Activated naive CD4-positive, alpha-beta T cell treated with anti-CD3 and anti-CD28 coated beads, Interleukin-2, amount 50 U/mL, for 16 hours (primary cell): ENCODE results near the gene CAP2.
"Not testable (repeated sequence)": the region's sequence is repeated elsewhere in the genome, so short reads cannot be mapped to it uniquely, and the experiment has no call there.

ENCODE experiments used
- DNase-seq: peaks from one replicate; pipeline ENCODE4 v3.0.0-alpha.2; 2020

CAP2 gene

DNA sequence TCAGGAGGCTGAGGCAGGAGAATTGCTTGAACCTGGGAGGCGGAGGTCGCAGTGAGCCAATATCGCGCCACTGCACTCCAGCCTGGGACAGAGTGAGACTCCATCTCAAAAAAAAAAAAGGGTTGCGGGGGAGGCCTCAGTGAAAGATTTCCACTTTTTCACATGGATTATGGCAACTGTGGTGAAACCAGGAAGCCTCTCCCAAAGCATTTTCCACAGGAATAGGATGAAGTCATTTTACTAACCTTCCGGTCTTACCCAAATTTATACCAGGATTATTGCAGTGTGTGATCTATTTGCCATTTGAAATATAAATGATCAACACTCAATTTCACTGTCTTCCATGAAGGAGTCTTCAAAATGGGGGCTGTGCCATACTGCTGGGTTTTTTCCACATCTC is 113.1 kb downstream of the CAP2 start:
- no peak for DNase-seq

DNA sequence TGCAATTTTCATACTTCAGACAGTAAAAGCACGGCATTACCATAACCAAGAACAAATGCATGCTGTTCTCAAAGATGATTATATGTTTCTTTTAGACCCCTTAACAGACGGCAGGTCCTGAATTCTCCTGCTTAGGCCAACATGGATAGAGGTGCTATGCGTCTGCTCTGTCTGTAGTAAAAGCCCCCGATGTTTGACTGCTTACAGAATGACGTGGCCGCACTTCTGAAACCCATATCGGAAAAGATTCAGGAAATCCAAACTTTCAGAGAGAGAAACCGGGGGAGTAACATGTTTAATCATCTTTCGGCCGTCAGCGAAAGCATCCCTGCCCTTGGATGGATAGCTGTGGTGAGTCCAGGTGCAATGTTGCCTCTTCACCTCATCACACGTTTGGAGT is 113.6 kb downstream of the CAP2 start:
- no peak for DNase-seq

DNA sequence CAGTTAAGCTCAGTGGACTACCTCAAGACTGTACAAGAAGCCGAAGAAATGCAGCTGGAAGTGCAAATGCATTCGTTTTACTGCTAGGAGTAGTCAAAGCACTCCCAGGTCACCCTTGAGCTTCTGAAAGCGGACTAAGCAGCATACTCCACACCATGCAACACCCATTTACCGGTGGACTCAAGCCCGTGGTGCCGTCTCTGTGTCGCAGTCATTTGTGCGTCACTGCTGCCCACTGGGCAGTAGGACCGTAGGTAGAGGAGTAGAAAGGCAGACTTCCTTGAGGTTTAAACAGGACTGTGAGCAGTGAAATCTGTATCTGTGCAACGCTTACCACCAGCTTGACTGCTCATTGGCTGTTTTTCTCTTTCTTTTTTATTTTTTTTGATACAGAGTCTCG is 117.7 kb downstream of the CAP2 start:
- no peak for DNase-seq

DNA sequence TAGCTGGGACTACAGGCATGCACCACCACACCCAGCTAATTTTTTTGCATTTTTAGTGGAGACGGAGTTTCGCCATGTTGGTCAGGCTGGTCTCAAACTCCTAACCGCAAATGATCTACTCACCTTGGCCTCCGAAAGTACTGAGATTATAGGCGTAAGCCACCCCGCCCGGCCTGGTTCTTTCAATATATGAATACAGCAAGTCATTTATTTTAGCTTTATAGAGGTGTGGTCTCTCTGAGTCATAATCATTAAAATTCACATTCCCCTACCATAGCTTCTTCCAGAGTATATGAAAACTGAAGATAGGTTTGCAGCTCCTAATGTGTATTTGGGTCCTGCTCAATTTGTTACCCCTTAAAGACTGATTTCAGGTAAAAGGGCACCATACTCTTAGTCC is 118.2 kb downstream of the CAP2 start:
- DNase-seq, result no peak

DNA sequence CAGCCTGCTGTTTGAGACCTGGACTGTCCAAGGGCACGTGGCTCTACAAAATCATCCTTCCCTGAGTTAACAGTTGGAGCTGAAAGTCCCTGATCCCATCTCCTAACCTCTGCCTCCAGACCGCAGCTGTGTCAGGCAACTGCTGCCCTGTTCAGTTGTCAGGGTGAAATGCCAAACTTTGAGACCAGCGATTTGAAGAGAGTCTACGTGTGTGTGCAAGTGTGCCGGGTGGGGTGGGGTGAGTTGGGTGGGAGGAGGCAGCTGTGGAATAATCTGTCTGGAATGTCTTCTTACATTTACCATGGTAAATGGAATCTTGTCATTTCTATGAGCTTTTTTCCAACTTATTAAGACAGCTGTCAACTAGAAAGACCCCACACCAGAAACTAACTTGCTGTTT is 125.7 kb downstream of the CAP2 start:
- DNase-seq, result no peak

DNA sequence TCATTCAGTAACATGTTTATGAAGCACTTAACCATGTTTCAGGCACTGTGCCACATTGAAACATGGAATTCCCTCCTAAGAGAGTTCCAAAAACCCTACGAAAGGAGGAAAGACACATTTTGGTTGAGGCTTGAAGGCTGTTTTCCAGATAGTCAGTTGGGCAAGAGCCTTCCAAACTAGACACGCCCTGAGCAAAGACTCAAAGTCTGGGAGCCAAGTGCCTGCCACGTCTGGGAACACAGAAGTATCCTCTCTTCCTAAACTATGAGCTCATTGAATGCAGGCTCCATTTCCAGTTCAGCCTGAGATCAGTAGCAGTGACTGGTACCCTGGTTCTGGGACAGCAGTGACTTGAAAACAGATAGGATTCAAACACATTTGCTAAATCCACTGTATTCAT is 132.2 kb downstream of the CAP2 start:
- DNase-seq, result no peak

DNA sequence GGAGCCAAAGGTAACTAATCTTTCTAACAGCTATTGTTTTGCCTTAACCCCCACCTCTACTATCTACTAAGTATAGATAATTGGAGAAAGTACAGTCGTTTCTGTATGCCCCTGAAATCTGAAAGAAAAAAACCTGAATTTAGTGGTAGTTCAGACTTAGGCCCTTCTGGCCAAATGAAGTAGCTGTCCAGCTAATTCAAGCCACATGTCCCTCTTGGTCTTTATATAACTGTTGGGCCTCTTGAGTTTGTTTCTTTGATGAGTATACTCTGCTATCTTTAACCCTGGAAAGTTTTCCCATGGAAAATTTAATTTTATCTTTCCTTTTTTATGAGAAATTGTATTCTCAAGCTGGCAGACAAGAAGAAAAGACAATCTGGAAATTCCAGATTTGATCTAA is 133.7 kb downstream of the CAP2 start:
- no peak for DNase-seq

DNA sequence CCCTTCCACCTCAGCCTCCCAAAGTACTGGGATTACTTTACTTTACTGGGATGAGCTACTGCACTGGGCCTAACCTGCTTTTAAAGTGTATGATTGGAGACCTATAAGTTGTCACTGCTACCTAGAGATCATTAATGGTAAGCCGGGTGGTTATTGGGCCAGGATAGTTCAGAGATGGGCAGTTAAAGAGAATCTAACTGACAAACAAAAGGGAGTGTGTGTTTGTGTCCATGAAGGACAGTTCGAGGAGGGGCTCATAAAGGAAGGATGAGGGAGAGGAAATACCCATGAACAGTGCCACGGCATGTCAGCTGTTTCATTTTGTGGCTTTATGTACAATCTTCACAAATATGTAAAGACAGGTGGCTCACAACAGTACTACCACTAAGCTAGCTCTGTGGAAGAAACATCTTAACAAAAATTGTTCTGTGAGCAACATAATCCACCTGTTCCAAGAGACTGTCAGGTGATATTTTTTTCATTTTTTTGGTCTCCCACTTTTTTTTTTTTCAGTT is 137.0 kb downstream of the CAP2 start:
- no peak for DNase-seq

DNA sequence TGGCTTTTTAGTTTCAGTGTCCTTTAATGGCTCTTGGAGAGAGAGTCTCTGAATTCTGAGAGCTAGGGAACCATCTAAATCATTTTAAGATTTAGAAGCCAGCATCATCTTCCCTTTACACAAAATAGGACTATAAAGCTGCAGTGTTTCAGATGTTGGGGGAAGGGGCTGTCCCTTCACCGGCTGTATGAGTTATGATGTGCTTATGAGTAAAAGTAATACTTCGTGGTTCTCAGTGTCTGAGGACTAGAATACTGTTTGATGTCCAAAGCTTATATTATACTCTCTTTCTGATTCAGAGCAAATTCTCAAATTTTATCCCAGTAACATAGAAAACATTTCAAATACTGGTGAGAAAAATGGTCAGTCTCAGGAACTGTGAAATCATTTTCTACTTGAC is 143.2 kb downstream of the CAP2 start:
- DNase-seq, result peak; percentile 14

DNA sequence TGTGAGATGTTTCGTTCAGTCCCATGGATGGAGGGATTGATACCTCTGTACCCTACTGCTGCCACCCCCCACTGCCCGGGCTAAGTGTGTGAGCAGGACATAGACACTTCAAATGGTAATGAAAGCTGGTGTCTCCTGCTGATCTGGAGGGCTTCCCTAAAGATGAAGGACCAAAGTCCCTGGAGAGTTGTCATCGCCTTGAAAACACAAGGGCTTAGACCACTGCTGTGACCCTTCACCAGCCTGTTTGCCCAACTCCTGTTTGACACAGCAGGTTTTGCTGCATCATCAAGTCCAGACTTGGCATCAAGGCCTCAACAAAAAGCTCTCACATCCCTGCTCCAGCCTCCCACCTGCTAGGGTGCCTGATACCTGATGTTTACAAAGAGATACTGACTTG is 148.8 kb downstream of the CAP2 start:
- no peak for DNase-seq

DNA sequence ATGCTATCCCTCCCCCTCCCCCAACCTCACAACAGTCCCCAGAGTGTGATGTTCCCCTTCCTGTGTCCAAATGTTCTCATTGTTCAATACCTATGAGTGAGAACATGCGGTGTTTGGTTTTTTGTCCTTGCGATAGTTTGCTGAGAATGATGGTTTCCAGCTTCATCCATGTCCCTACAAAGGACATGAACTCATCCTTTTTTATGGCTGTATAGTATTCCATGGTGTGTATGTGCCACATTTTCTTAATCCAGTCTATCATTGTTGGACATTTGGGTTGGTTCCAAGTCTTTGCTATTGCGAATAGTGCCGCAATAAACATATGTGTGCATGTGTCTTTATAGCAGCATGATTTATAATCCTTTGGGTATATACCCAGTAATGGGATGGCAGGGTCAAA is 152.3 kb downstream of the CAP2 start:
- DNase-seq, result not testable (repeated sequence)

DNA sequence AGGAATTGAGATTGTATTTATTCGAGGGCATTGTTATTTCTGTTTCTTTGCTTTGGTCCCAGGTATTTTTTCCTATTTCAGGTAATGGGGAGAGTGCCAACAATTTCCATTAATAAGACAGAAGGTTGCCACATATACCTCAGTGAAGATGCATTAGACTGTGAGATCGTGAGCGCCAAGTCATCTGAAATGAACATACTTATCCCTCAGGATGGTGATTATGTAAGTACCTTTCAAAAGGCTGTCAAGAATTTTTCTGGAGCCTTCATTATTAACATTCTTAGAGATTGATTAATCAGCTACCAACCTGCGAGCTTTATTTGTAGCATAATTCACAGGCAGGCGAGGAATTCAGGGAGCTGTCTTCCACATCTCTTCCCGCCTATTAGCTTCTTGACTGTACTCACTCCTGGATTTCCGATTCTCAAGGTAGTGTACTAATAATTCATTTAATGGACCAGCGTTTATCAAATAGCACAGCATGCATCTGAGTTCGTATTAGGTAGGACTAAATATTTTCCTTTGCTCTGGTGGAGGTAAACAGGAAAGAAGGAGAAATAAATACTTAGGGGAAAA is 158.1 kb downstream of the CAP2 start:
- DNase-seq, result no peak

DNA sequence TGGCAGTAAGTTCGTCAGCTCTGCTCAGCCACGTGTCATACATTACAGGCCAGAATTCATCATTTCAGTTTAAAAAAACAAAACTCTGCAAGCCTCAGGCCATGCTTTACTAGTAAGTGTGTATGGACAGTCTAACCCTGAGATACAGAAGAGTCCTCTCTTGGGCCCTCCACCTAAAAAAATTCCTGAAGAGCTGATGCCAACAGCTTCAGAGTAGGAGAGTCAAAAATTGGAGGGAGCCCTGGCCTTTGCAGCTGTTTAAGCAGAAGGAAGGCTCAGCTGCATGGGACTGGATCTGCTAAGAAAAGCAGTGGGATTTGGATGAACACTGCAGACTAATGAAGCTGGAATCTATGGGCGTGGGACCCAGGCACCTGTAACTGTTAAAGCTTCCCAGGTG is 159.5 kb downstream of the CAP2 start:
- no peak for DNase-seq

DNA sequence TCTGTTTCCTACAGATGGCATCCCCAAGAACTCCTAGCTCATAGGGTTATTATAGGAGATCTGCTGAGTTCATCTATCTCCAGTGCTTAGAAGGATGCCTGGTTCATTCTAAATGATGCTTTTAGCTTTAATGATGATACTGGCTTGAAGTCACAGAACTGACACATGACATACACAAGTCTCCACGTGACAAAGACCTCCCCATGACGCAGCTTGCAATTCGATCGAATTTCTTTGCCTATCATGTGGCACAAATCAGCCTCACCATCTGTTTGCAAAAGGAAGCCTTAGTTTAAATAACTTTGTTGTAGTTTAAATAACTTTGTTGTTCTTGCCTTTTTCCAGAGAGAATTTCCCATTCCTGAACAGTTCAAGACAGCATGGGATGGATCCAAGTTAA is 162.6 kb downstream of the CAP2 start:
- no peak for DNase-seq

DNA sequence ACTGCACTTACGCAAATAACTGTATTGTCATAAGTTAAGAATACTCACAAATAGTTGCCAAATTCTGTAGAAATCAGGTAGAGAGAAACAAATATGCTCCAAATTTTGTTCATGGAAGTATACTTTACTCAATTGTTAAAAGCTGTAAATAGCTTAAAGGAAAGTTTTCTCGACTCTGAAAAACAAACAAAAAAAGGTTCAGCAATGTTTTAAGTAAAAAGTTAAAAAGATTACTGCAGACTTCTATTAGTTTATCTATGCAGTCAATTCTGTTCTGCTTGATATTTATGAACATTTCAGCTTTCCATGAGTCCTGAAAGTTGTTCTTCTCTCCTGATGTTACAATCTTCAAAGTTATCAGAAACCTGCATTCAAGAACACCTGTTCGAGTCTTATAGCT is 169.2 kb downstream of the CAP2 start:
- DNase-seq, result no peak

DNA sequence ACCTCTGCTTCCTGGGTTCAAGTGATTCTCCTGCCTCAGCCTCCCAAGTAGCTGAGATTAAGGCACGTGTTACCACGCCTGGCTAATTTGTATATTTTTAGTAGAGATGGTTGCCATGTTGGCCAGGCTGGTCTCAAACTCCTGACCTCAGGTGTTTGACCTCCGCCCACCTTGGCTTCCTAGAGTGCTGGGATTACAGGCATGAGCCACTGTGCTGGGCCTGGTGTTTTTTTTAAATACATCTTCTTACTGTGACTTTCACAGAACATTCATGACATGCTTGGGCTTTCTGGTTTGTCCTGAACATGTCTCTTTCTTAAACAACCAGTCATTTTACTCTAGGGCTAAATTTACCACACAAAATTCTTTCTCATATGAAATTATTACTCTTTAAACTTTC is 172.0 kb downstream of the CAP2 start:
- no peak for DNase-seq

DNA sequence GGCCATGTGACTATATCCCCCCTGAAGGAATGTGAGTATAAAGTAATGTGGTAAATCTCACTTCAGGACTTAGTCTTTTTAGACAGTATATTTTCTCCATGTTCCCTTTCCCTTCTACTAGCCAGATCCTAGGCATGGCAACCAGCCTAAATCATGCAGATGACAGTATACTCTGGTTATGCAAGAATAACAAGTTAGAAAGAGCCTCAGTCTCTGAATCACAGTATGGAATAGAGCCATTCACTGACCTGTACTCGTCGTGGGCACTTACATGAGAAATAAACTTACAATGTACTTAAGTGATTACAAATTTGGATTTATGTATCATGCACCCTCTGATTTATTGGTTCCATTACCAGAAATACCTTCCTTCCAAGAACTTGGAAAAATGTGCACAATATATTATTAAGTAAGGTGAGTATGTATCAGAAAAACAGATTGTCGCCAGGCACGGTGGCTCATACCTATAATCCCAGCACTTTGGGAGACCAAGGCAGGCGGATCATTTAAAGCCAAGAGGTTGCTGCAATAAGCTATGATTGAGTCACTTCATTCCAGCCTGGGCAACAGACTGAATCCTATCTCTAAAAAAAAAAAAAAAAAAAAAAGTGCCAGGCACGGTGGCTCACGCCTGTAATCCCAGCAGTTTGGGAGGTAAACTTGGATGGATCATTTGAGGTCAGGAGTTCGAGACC is 181.6 kb downstream of the CAP2 start:
- DNase-seq, result no peak

DNA sequence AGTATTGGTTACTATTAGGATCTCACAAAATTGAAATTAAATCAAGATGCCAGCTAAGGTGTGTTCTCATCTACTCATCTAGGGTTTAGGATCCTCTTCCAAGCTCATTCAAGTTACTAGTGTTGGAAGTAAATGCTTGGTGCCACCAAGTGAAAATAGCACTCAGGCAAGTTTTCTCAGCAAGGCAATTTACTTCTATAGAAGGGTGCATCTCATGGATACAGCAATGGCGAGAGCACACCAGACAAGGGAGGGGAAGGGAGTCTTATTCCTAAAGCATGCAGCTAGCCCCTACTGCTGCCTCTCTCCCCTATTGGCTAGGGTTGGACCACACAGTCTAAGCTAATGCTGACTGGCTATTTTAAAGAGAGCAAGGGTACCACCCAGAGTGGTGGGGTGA is 183.7 kb downstream of the CAP2 start:
- no peak for DNase-seq

DNA sequence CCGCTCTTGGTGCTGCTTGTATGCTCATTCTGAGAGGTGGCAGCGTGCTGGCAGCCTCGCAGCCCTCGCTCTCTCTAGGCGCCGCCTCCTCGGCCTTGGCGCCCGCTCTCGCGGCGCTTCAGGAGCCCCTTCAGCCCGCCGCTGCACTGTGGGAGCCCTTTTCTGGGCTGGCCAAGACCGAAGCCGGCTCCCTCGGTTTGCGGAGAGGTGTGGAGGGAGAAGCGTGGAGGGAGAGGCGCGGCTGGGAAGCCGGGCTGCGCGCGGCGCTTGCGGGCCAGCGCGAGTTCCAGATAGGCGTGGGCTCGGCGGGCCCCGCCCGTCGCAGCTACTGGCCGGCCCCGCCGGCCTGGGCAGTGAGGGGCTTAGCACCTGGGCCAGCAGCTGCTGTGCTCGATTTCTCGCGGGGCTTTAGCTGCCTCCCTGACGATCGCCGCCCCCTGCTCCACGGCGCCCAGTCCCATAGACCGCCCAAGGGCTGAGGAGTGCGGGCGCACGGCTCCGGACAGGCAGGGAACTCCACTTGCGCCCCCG is 187.2 kb downstream of the CAP2 start:
- DNase-seq, result peak; percentile 34

DNA sequence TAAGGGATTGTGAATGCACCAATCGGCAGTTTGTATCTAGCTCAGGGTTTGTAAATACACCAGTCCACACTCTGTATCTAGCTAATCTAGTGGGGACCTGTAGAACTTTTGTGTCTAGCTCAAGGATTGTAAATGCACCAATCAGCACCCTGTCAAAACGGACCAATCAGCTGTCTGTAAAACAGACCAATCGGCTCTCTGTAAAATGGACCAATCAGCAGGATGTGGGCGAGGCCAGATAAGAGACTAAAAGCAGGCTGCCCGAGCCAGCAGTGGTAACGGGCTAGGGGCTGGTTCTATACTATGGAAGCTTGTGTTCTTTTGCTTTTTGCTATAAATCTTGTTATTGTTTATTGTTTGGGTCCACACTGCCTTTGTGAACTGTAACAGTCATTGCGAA is 187.9 kb downstream of the CAP2 start:
- not testable (repeated sequence) for DNase-seq

DNA sequence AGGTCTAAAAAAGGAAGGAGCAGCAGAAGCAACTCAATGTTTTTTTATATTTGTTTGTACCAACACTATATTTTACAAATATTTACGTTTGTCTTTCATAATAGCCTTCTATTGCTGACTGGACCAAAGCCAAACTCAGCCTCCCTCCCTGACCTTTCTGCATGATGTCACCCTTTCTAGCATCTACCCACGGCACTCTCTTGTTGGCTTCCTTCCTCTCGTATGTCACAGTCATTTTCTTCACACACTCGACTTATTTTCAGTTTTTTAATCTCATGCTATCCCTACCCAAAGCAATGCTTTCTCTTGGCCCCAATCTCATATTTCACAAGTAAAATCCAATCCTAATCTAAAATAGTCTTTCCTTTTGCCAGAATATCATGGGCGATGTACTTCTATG is 190.4 kb downstream of the CAP2 start:
- DNase-seq, result no peak

DNA sequence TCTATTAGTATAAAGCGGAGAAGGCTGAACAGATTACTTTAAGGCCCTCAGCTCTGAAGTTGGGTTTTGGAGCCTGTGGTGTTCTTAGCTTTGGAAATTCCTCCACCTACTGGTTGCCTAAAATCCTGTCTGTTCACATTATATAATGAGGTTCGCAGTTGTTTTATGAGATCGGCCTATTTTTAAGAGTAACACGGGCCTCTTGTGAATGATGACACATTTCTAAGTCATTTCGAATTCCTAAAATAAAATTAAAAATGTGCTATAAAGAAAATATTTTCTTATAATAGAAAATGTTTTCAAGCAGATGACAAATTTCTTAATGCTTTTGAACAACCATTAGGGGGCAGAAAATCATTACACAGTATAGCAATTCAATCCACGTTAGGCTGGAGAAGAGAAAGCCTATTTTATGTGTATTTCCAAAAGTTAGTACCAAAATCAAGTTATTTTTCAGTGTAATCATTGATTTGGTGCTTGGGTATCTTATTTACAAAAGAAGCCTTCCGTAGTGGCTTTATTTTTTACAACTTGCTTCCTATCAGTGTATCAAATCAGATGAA is 190.9 kb downstream of the CAP2 start:
- no peak for DNase-seq

DNA sequence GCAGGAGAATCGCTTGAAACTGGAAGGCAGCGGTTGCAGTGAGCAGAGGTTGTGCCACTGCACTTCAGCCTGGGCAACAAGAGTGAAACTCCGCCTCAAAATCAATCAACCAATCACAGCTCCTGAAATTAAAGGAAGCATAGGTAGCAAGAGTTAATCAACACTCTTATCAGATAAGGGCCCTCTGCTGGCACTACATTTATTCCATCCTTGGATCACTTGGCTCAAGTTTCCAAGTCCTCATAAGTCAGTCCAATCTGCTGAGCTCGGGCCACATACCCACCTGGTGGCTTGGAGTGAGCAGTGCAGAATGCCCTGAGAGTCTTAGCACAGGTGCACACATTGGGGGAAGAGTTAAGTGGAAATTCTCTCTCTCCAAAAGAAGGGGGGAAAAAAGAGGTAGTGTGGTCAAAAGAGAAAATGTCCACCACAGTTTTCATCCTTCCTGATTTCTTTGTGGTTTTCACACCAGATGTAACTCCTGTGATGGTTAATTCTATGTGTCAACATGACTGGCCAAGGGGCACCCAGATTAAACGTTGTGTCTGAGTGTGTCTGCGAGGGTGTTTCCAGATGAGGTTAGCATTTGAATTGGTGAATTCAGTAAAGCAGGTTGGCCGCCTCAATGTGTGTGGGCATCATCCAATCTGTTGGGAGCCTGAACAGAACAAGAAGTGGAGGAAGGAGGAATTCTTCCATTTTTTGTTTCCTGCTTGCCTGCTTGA is 192.5 kb downstream of the CAP2 start:
- no peak for DNase-seq

DNA sequence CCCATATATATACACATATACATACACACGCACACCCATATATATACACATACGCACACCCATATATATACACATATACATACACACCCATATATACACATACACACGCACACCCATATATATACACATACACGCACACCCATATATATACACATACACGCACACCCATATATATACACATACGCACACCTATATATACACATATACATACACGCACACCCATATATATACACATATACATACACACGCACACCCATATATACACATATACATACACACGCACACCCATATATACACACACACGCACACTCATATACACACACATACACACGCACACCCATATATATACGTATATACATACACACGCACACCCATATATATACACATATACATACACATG is 193.2 kb downstream of the CAP2 start:
- not testable (repeated sequence) for DNase-seq
